ENCODE data around the gene EZR. TPM values are rescaled to one million over a fixed set of nuclear protein-coding genes. Genes with fewer than 3 reads are reported as not detected.

Gene EZR
- total RNA-seq, 1 donor from 2014 or later = 254 TPM

- TF ChIP-seq CTCF (IDR thresholded peaks at IDR 0.05; ENCODE audit: insufficient read depth, low read depth, low read length) (no peak), EZH2 (IDR thresholded peaks at IDR 0.05; ENCODE audit: insufficient read depth, low read length) (no peak)
These were observed 51.5 kb downstream of the EZR start for GRCh38 chr6:158767709-158768108.

DNA sequence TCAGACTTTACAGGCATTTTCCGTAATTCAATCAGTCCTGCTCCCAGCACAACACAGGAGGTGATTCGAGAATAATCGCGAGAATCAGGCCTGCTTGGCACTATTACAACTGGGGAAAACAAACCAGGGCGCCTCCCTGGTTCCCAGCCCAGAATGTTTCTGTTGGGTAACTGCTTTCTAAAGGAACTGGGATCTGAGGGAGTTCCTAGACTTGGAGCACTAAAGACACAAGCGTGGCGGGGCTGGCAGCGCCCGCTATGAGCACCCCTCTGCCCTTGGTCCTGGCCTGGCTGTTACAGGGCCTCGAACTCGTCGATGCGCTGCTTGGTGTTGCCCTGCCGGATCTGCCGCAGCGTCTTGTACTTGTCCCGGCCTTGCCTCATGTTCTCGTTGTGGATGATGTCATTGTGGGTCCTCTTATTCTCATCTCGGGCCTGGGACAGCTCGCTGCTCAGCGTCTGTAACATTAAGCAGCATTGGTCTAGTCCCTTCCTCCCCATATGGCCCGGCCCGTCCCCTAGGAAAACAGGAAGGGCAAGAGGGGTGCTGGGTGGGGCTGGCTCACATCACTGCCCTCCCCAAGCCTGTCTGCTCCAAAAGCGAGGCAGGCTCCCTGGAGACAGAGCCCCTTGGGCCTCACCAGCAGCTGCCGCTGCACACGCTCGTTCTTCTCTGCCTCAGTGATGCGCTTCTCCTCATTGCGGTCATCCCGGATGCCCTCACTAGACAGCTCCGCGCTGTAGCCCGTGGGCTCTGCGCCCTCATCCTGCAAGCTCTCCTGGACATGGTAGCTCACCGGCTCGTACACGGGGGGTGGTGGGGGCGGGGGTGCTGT, 52.3 kb downstream of the EZR start:
- TF ChIP-seq EZH2 (IDR thresholded peaks at IDR 0.05; ENCODE audit: insufficient read depth, low read length) = no peak
- TF ChIP-seq CTCF (IDR thresholded peaks at IDR 0.05; ENCODE audit: insufficient read depth, low read depth, low read length) = no peak
- peaks cover 18% of the 10 kb centered on the region for H4K20me1 ChIP-seq (ENCODE audit: insufficient read depth, low read length)
- no peak overlapping the region for H2AFZ ChIP-seq (ENCODE audit: low read depth, low read length)
- H3K36me3 Mint-ChIP-seq (ENCODE audit: low read depth, unreplicated experiment) = peaks cover 37% of the 10 kb centered on the region
- no peak overlapping the region for H3K4me2 ChIP-seq (ENCODE audit: low read length)
- H3K4me1 ChIP-seq (ENCODE audit: insufficient read depth, low read length) = peaks cover 10% of the 10 kb centered on the region
- H3K27me3 Mint-ChIP-seq (ENCODE audit: low read depth, unreplicated experiment) = no peaks in the 10 kb centered on the region
- no peak overlapping the region for H3K4me3 Mint-ChIP-seq (ENCODE audit: unreplicated experiment)
- no peaks in the 10 kb centered on the region for H3K79me2 ChIP-seq (ENCODE audit: insufficient read depth, low read length)
- FAIRE-seq = no peak
- peaks cover 2% of the 10 kb centered on the region for H3K4me1 Mint-ChIP-seq (ENCODE audit: low read depth, unreplicated experiment)
- no peaks in the 10 kb centered on the region for H3K27me3 ChIP-seq (ENCODE audit: insufficient read depth, low read length)
- no peak overlapping the region for H3K9ac ChIP-seq (ENCODE audit: low read length)
- H3K9me3 ChIP-seq (ENCODE audit: insufficient read depth, low read depth, low read length) = no peaks in the 10 kb centered on the region
- no peak overlapping the region for H3K27ac ChIP-seq (ENCODE audit: low read depth, low read length)
- H3K27ac Mint-ChIP-seq (ENCODE audit: unreplicated experiment) = no peak overlapping the region
- H3K9me3 Mint-ChIP-seq (ENCODE audit: unreplicated experiment) = no peaks in the 10 kb centered on the region
- H3K36me3 ChIP-seq (ENCODE audit: insufficient read depth, low read length) = peaks cover 52% of the 10 kb centered on the region
- DNase-seq (ENCODE audit: low read depth) = no peak
- no peak overlapping the region for H3K4me3 ChIP-seq (ENCODE audit: insufficient read depth, low read depth, low read length)

More at GRCh38 chr6:158767709-158768108, 51.5 kb downstream of the EZR start:
- Mint-ChIP-seq H3K4me1 (ENCODE audit: low read depth, unreplicated experiment) (peaks cover 2% of the 10 kb centered on the region), H3K4me3 (ENCODE audit: unreplicated experiment) (no peak overlapping the region), H3K9me3 (ENCODE audit: unreplicated experiment) (no peaks in the 10 kb centered on the region), H3K27ac (ENCODE audit: unreplicated experiment) (no peak overlapping the region), H3K36me3 (ENCODE audit: low read depth, unreplicated experiment) (peaks cover 42% of the 10 kb centered on the region), H3K27me3 (ENCODE audit: low read depth, unreplicated experiment) (no peaks in the 10 kb centered on the region)
- H3K9me3 ChIP-seq (ENCODE audit: insufficient read depth, low read depth, low read length) = no peaks in the 10 kb centered on the region
- peaks cover 18% of the 10 kb centered on the region for H4K20me1 ChIP-seq (ENCODE audit: insufficient read depth, low read length)
- no peaks in the 10 kb centered on the region for H3K79me2 ChIP-seq (ENCODE audit: insufficient read depth, low read length)
- H3K4me1 ChIP-seq (ENCODE audit: insufficient read depth, low read length) = peaks cover 10% of the 10 kb centered on the region
- no peak overlapping the region for H2AFZ ChIP-seq (ENCODE audit: low read depth, low read length)
- no peak overlapping the region for H3K27ac ChIP-seq (ENCODE audit: low read depth, low read length)
- H3K9ac ChIP-seq (ENCODE audit: low read length) = no peak overlapping the region
- H3K4me2 ChIP-seq (ENCODE audit: low read length) = no peak overlapping the region
- DNase-seq (ENCODE audit: low read depth) = no peak
- FAIRE-seq = no peak
- H3K36me3 ChIP-seq (ENCODE audit: insufficient read depth, low read length) = peaks cover 55% of the 10 kb centered on the region
- no peaks in the 10 kb centered on the region for H3K27me3 ChIP-seq (ENCODE audit: insufficient read depth, low read length)
- no peak overlapping the region for H3K4me3 ChIP-seq (ENCODE audit: insufficient read depth, low read depth, low read length)

- peaks cover under 1% of the 10 kb centered on the region for H3K4me1 ChIP-seq (ENCODE audit: insufficient read depth, low read length)
- Mint-ChIP-seq H3K27me3 (ENCODE audit: low read depth, unreplicated experiment) (no peaks in the 10 kb centered on the region), H3K4me3 (ENCODE audit: unreplicated experiment) (no peak overlapping the region), H3K27ac (ENCODE audit: unreplicated experiment) (no peak overlapping the region), H3K4me1 (ENCODE audit: low read depth, unreplicated experiment) (peaks cover 2% of the 10 kb centered on the region), H3K9me3 (ENCODE audit: unreplicated experiment) (no peaks in the 10 kb centered on the region), H3K36me3 (ENCODE audit: low read depth, unreplicated experiment) (peaks cover 33% of the 10 kb centered on the region)
- H3K4me2 ChIP-seq (ENCODE audit: low read length) = no peak overlapping the region
- no peaks in the 10 kb centered on the region for H3K27me3 ChIP-seq (ENCODE audit: insufficient read depth, low read length)
- H4K20me1 ChIP-seq (ENCODE audit: insufficient read depth, low read length) = peaks cover 6% of the 10 kb centered on the region
- H2AFZ ChIP-seq (ENCODE audit: low read depth, low read length) = no peak overlapping the region
- H3K79me2 ChIP-seq (ENCODE audit: insufficient read depth, low read length) = no peaks in the 10 kb centered on the region
- no peaks in the 10 kb centered on the region for H3K9me3 ChIP-seq (ENCODE audit: insufficient read depth, low read depth, low read length)
- no peak overlapping the region for H3K4me3 ChIP-seq (ENCODE audit: insufficient read depth, low read depth, low read length)
- peaks cover 49% of the 10 kb centered on the region for H3K36me3 ChIP-seq (ENCODE audit: insufficient read depth, low read length)
- no peak overlapping the region for H3K27ac ChIP-seq (ENCODE audit: low read depth, low read length)
- TF ChIP-seq CTCF (IDR thresholded peaks at IDR 0.05; ENCODE audit: insufficient read depth, low read depth, low read length) = no peak
- TF ChIP-seq EZH2 (IDR thresholded peaks at IDR 0.05; ENCODE audit: insufficient read depth, low read length) = no peak
- FAIRE-seq (no peak), DNase-seq (ENCODE audit: low read depth) (no peak)
- no peak overlapping the region for H3K9ac ChIP-seq (ENCODE audit: low read length)
These were observed 53.6 kb downstream of the EZR start for GRCh38 chr6:158765499-158766068.
